Measurements from ENCODE around the gene NSG2.

Gene NSG2

DNA sequence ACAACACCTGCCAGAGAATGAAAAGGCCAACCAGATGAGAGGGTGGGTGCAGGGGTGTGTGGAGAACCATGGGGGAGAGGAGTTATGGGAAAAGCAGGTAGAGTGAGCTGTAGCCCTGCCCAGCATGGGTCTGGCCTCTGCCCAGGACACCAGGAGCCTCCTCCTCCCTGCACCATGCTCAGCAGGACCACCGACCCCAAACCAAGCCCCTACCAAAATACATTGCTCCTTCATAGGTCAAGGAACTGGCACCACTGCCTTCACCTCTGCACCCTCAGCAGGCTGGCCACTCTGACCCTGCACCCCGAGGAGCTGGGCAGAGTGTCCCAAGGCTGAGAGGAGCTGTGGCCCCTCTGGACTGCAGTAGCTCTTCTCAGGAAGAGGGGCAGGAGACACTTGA, 102.0 kb downstream of the NSG2 start:
- Histone ChIP-seq H3K36me3 (ENCODE audit: insufficient read depth, low read length) (no peaks in the 10 kb centered on the region), H3K27ac (no peak overlapping the region), H3K9ac (ENCODE audit: insufficient read length) (no peak overlapping the region), H3K4me3 (no peak overlapping the region), H3K9me3 (ENCODE audit: low read depth, low read length) (no peaks in the 10 kb centered on the region)
- DNase-seq (ENCODE audit: low read depth, low spot score) = no peak
- TF ChIP-seq FOXP2 (optimal IDR thresholded peaks at IDR 0.05; ENCODE audit: control extremely low read depth, extremely low read length, insufficient read depth) (no peak), POLR2AphosphoS5 (IDR thresholded peaks at IDR 0.05; ENCODE audit: borderline replicate concordance, low read depth, low read length) (no peak), EZH2 (IDR thresholded peaks at IDR 0.05) (no peak)

DNA sequence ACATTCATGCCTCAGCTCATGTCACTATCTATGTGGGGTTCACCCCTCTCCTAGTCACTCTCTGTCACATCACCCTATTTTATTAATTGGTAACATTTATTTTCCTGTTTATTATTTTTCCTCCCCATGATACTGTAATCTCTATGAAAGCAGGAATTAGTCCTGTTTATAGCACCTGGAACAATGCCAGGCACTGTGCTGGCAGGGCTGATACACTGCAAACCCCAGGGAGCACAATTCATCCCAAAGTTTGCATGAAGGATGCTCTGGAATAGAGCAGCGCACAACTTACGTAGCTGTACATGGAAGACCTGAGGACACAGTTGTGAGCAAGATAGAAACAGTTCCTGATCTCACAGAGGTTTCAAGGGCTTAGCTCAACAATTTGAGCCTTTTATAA, 103.2 kb downstream of the NSG2 start:
- H3K4me3 ChIP-seq = no peak overlapping the region
- no peak for TF ChIP-seq FOXP2 (optimal IDR thresholded peaks at IDR 0.05; ENCODE audit: control extremely low read depth, extremely low read length, insufficient read depth)
- no peak for TF ChIP-seq EZH2 (IDR thresholded peaks at IDR 0.05)
- no peak for TF ChIP-seq POLR2AphosphoS5 (IDR thresholded peaks at IDR 0.05; ENCODE audit: borderline replicate concordance, low read depth, low read length)
- no peak for DNase-seq (ENCODE audit: low read depth, low spot score)
- H3K36me3 ChIP-seq (ENCODE audit: insufficient read depth, low read length) = no peaks in the 10 kb centered on the region
- H3K9ac ChIP-seq (ENCODE audit: insufficient read length) = no peak overlapping the region
- H3K27ac ChIP-seq = no peak overlapping the region
- H3K9me3 ChIP-seq (ENCODE audit: low read depth, low read length) = no peaks in the 10 kb centered on the region

- TF ChIP-seq FOXP2 (optimal IDR thresholded peaks at IDR 0.05; ENCODE audit: control extremely low read depth, extremely low read length, insufficient read depth) (no peak), POLR2AphosphoS5 (IDR thresholded peaks at IDR 0.05; ENCODE audit: borderline replicate concordance, low read depth, low read length) (no peak), EZH2 (IDR thresholded peaks at IDR 0.05) (no peak)
- Histone ChIP-seq H3K27ac (no peak overlapping the region), H3K9me3 (ENCODE audit: low read depth, low read length) (peaks cover 2% of the 10 kb centered on the region; the same call in 1 of the 2 replicates), H3K9ac (ENCODE audit: insufficient read length) (no peak overlapping the region), H3K36me3 (ENCODE audit: insufficient read depth, low read length) (no peaks in the 10 kb centered on the region), H3K4me3 (no peak overlapping the region)
- no peak for DNase-seq (ENCODE audit: low read depth, low spot score)
Measured at GRCh38 chr5:174149426-174149825, 103.9 kb downstream of the NSG2 start.

DNA sequence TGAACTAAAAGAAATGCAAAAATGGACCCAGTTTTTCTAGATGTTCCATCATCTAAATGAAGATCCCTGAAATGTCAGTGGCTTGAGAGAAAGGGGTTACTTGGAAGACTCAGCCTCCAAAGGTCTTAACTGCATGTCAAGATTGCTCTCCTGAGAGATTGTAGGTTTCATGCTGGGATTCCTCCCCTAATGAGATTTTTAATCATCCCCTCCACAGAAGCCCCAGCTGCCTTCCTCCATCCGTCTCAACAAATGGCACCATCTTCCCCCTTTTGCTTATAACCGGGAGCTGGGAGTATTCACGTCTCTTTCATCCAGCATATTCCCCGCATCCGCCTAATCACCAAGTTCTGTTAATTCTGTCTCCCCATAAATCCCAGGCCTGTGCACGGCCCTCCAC, 104.5 kb downstream of the NSG2 start:
- H3K27ac ChIP-seq = no peak overlapping the region
- TF ChIP-seq FOXP2 (optimal IDR thresholded peaks at IDR 0.05; ENCODE audit: control extremely low read depth, extremely low read length, insufficient read depth) = no peak
- TF ChIP-seq EZH2 (IDR thresholded peaks at IDR 0.05) = no peak
- no peak for TF ChIP-seq POLR2AphosphoS5 (IDR thresholded peaks at IDR 0.05; ENCODE audit: borderline replicate concordance, low read depth, low read length)
- H3K9ac ChIP-seq (ENCODE audit: insufficient read length) = no peak overlapping the region
- no peaks in the 10 kb centered on the region for H3K36me3 ChIP-seq (ENCODE audit: insufficient read depth, low read length)
- no peak for DNase-seq (ENCODE audit: low read depth, low spot score)
- H3K4me3 ChIP-seq = no peak overlapping the region
- H3K9me3 ChIP-seq (ENCODE audit: low read depth, low read length) = peaks cover 6% of the 10 kb centered on the region; the same call in 1 of the 2 replicates

DNA sequence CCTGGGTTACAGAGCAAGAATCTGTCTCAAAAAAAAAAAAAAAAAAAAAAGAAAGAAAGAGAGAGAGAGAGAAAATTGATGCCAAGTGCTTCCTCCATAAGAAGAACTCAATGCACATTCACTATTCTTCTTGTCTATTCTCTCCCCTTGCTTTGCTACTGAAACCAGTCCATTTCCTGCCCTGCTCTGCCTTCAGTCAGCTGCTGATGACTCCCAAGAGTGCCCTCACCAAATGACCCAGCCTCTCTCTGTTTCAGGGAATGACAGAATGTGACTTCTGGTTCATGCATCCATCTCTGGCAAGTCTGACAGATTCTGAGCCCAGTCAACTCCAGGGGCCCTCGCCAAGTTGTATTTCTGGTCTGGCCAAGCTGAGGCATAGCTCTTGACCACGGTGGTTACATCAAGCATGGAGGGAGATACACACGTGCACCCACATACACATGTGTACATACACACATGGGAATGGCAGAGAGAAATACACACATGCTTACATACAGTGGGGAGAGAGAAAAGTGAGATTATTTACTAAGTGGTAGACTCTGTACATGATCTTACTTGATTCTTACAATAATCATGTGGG, 106.2 kb downstream of the NSG2 start:
- H3K9me3 ChIP-seq (ENCODE audit: low read depth, low read length) = peaks cover 6% of the 10 kb centered on the region; the same call in 1 of the 2 replicates
- TF ChIP-seq POLR2AphosphoS5 (IDR thresholded peaks at IDR 0.05; ENCODE audit: borderline replicate concordance, low read depth, low read length) = no peak
- no peak for TF ChIP-seq FOXP2 (optimal IDR thresholded peaks at IDR 0.05; ENCODE audit: control extremely low read depth, extremely low read length, insufficient read depth)
- TF ChIP-seq EZH2 (IDR thresholded peaks at IDR 0.05) = no peak
- DNase-seq (ENCODE audit: low read depth, low spot score) = no peak
- no peak overlapping the region for H3K4me3 ChIP-seq
- H3K27ac ChIP-seq = no peak overlapping the region
- H3K9ac ChIP-seq (ENCODE audit: insufficient read length) = no peak overlapping the region
- no peaks in the 10 kb centered on the region for H3K36me3 ChIP-seq (ENCODE audit: insufficient read depth, low read length)

GRCh38 chr5:174154559-174154958, 109.1 kb downstream of the NSG2 start:
- no peak for TF ChIP-seq FOXP2 (optimal IDR thresholded peaks at IDR 0.05; ENCODE audit: control extremely low read depth, extremely low read length, insufficient read depth)
- no peak for TF ChIP-seq EZH2 (IDR thresholded peaks at IDR 0.05)
- TF ChIP-seq POLR2AphosphoS5 (IDR thresholded peaks at IDR 0.05; ENCODE audit: borderline replicate concordance, low read depth, low read length) = no peak
- Histone ChIP-seq H3K9me3 (ENCODE audit: low read depth, low read length) (peaks cover 6% of the 10 kb centered on the region; the same call in 1 of the 2 replicates), H3K9ac (ENCODE audit: insufficient read length) (no peak overlapping the region), H3K36me3 (ENCODE audit: insufficient read depth, low read length) (no peaks in the 10 kb centered on the region), H3K4me3 (no peak overlapping the region), H3K27ac (no peak overlapping the region)
- DNase-seq (ENCODE audit: low read depth, low spot score) = no peak

DNA sequence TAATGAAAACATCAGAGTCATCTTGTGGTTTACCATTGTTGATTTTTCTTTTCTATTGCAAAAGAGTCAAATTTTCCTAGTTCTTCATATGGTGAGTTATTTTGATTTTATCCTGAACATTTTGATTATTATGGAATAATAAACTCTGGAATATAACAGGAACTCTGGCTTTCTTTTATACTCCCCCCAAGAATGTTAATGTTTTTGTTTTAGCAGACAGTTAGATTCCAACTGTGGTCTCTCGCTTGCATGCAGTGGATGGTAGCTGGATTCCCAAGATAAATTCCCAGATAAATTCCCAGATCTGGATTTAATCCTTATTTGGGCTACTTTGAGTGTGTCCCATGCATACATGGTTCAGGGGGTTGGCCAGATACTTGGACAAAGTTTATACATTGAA, 109.8 kb downstream of the NSG2 start:
- no peak overlapping the region for H3K9ac ChIP-seq (ENCODE audit: insufficient read length)
- no peak for DNase-seq (ENCODE audit: low read depth, low spot score)
- no peaks in the 10 kb centered on the region for H3K36me3 ChIP-seq (ENCODE audit: insufficient read depth, low read length)
- H3K27ac ChIP-seq = no peak overlapping the region
- H3K9me3 ChIP-seq (ENCODE audit: low read depth, low read length) = peaks cover 6% of the 10 kb centered on the region; the same call in 1 of the 2 replicates
- TF ChIP-seq EZH2 (IDR thresholded peaks at IDR 0.05) = no peak
- no peak for TF ChIP-seq FOXP2 (optimal IDR thresholded peaks at IDR 0.05; ENCODE audit: control extremely low read depth, extremely low read length, insufficient read depth)
- no peak for TF ChIP-seq POLR2AphosphoS5 (IDR thresholded peaks at IDR 0.05; ENCODE audit: borderline replicate concordance, low read depth, low read length)
- no peak overlapping the region for H3K4me3 ChIP-seq

GRCh38 chr5:174155706-174156105, 110.2 kb downstream of the NSG2 start:
- Histone ChIP-seq H3K9me3 (ENCODE audit: low read depth, low read length) (peaks cover 6% of the 10 kb centered on the region; the same call in 1 of the 2 replicates), H3K4me3 (no peak overlapping the region), H3K27ac (no peak overlapping the region), H3K9ac (ENCODE audit: insufficient read length) (no peak overlapping the region), H3K36me3 (ENCODE audit: insufficient read depth, low read length) (no peaks in the 10 kb centered on the region)
- TF ChIP-seq FOXP2 (optimal IDR thresholded peaks at IDR 0.05; ENCODE audit: control extremely low read depth, extremely low read length, insufficient read depth) = no peak
- TF ChIP-seq EZH2 (IDR thresholded peaks at IDR 0.05) = no peak
- TF ChIP-seq POLR2AphosphoS5 (IDR thresholded peaks at IDR 0.05; ENCODE audit: borderline replicate concordance, low read depth, low read length) = no peak
- DNase-seq (ENCODE audit: low read depth, low spot score) = no peak

DNA sequence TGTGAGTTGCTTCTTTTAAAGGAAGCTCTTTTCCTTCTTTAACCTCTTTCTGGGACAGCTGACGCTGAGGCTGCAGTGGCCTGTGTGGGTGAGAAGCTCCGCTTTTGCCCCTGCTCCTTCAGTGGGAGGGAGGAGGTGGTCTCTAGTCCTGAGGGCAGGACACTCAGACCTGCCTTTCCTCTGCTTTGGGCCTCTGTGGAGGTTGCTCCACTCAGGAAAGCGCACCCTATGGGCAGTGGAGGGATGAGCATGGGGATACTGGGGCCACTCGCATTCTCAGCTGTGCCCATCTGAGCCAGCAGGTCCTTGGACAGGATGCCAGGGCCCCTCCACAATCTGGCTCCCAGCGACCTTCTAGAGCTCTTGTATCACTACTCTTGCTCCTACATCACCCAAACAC, 111.5 kb downstream of the NSG2 start:
- peaks cover 6% of the 10 kb centered on the region; the same call in 1 of the 2 replicates for H3K9me3 ChIP-seq (ENCODE audit: low read depth, low read length)
- H3K4me3 ChIP-seq = no peak overlapping the region
- TF ChIP-seq FOXP2 (optimal IDR thresholded peaks at IDR 0.05; ENCODE audit: control extremely low read depth, extremely low read length, insufficient read depth) (no peak), POLR2AphosphoS5 (IDR thresholded peaks at IDR 0.05; ENCODE audit: borderline replicate concordance, low read depth, low read length) (no peak), EZH2 (IDR thresholded peaks at IDR 0.05) (no peak)
- no peak for DNase-seq (ENCODE audit: low read depth, low spot score)
- no peak overlapping the region for H3K27ac ChIP-seq
- H3K36me3 ChIP-seq (ENCODE audit: insufficient read depth, low read length) = no peaks in the 10 kb centered on the region
- no peak overlapping the region for H3K9ac ChIP-seq (ENCODE audit: insufficient read length)
